HUES64 (cell line): Measurements from ENCODE around the gene DRAM2.
"Not testable (repeated sequence)": the region's sequence is repeated elsewhere in the genome, so short reads cannot be mapped to it uniquely, and the experiment has no call there.

Experiments used
- H3K27ac ChIP-seq: 2 replicates; pipeline ENCODE4 v1.7.0; 2013; ENCODE audit warnings: low read depth, low read length, inconsistent platforms
- H3K27me3 ChIP-seq: 2 replicates; pipeline ENCODE4 v1.6.1; 2013; ENCODE audit warnings: mild to moderate bottlenecking, low read length; ENCODE audit not compliant: insufficient read depth
- H3K36me3 ChIP-seq: 2 replicates; pipeline ENCODE4 v1.6.1; 2013; ENCODE audit warnings: mild to moderate bottlenecking, low read length; ENCODE audit not compliant: insufficient read depth
- H3K4me1 ChIP-seq: 2 replicates; pipeline ENCODE4 v1.6.1; 2013; ENCODE audit warnings: mild to moderate bottlenecking, low read length, moderate library complexity; ENCODE audit not compliant: insufficient read depth
- H3K4me3 ChIP-seq: 2 replicates; pipeline ENCODE4 v1.5.1; 2013; ENCODE audit warnings: mild to moderate bottlenecking, low read length, moderate library complexity
- H3K9ac ChIP-seq: 2 replicates; pipeline ENCODE4 v1.6.1; 2013; ENCODE audit warnings: mild to moderate bottlenecking, low read depth, low read length
- H3K9me3 ChIP-seq: 2 replicates; pipeline ENCODE4 v1.6.1; 2013; ENCODE audit warnings: low read depth, low read length; ENCODE audit not compliant: insufficient read depth
- WGBS: fragments of 150-250, 120-280 bp; methylation state at CpG from one replicate; pipeline ENCODE4 v1.1.7; 2013; ENCODE audit warnings: missing lambda C conversion rate; 5-methylcytosine and 5-hydroxymethylcytosine counted together

DRAM2 gene

GRCh38 chr1:111104981-111105380 is 34.9 kb downstream of the DRAM2 start:
- Histone ChIP-seq H3K9me3 (peaks cover 30% of the 10 kb centered on the region), H3K27ac (no peak overlapping the region), H3K4me1 (no peaks in the 10 kb centered on the region), H3K4me3 (no peak overlapping the region), H3K9ac (no peak overlapping the region), H3K27me3 (no peaks in the 10 kb centered on the region), H3K36me3 (no peaks in the 10 kb centered on the region)
- WGBS = 88% methylated on average over 2 of the region's 2 CpGs

GRCh38 chr1:111101854-111102642 is 37.8 kb downstream of the DRAM2 start:
- Histone ChIP-seq H3K4me3 (no peak overlapping the region), H3K36me3 (no peaks in the 10 kb centered on the region), H3K27me3 (no peaks in the 10 kb centered on the region), H3K4me1 (no peaks in the 10 kb centered on the region), H3K27ac (no peak overlapping the region), H3K9me3 (peaks cover 50% of the 10 kb centered on the region), H3K9ac (no peak overlapping the region)
- WGBS = 92% methylated on average over 5 of the region's 5 CpGs

GRCh38 chr1:111099289-111099688 is 40.6 kb downstream of the DRAM2 start:
- no peaks in the 10 kb centered on the region for H3K27me3 ChIP-seq
- peaks cover 52% of the 10 kb centered on the region for H3K9me3 ChIP-seq
- H3K36me3 ChIP-seq = no peaks in the 10 kb centered on the region
- no peaks in the 10 kb centered on the region for H3K4me1 ChIP-seq
- H3K27ac ChIP-seq = no peak overlapping the region
- no peak overlapping the region for H3K4me3 ChIP-seq
- 98% methylated on average over 1 of the region's 1 CpG for WGBS
- no peak overlapping the region for H3K9ac ChIP-seq

GRCh38 chr1:111097356-111098099 is 42.4 kb downstream of the DRAM2 start:
- Histone ChIP-seq H3K27ac (no peak overlapping the region), H3K9ac (no peak overlapping the region), H3K36me3 (no peaks in the 10 kb centered on the region), H3K4me3 (no peak overlapping the region), H3K4me1 (no peaks in the 10 kb centered on the region), H3K9me3 (peaks cover 39% of the 10 kb centered on the region), H3K27me3 (no peaks in the 10 kb centered on the region)
- WGBS = 75% methylated on average over 2 of the region's 2 CpGs

- not testable (repeated sequence) for H3K27me3 ChIP-seq, H3K36me3 ChIP-seq, H3K27ac ChIP-seq, H3K9ac ChIP-seq, H3K4me1 ChIP-seq, H3K4me3 ChIP-seq
- peaks cover 32% of the 10 kb centered on the region for H3K9me3 ChIP-seq
- 94% methylated on average over 3 of the region's 3 CpGs for WGBS
These were observed 44.5 kb downstream of the DRAM2 start for GRCh38 chr1:111095421-111095820.

GRCh38 chr1:111089638-111090037 is 50.3 kb downstream of the DRAM2 start:
- H3K9ac ChIP-seq = no peak overlapping the region
- no peak overlapping the region for H3K27ac ChIP-seq
- no peaks in the 10 kb centered on the region for H3K4me1 ChIP-seq
- no peak overlapping the region for H3K4me3 ChIP-seq
- H3K36me3 ChIP-seq = no peaks in the 10 kb centered on the region
- 0 out of 2 replicates have a peak, but pooled peaks cover 5% of the 10 kb centered on the region for H3K9me3 ChIP-seq
- H3K27me3 ChIP-seq = no peaks in the 10 kb centered on the region

- no peaks in the 10 kb centered on the region for H3K27me3 ChIP-seq
- H3K4me1 ChIP-seq = no peaks in the 10 kb centered on the region
- H3K9me3 ChIP-seq = peaks cover 9% of the 10 kb centered on the region; the same call in 1 of the 2 replicates
- H3K27ac ChIP-seq = no peak overlapping the region
- no peak overlapping the region for H3K4me3 ChIP-seq
- no peak overlapping the region for H3K9ac ChIP-seq
- H3K36me3 ChIP-seq = no peaks in the 10 kb centered on the region
These were observed 54.2 kb downstream of the DRAM2 start for GRCh38 chr1:111085676-111086075.

- Histone ChIP-seq H3K4me3 (no peak overlapping the region), H3K4me1 (no peaks in the 10 kb centered on the region), H3K27me3 (no peaks in the 10 kb centered on the region), H3K36me3 (no peaks in the 10 kb centered on the region), H3K9ac (no peak overlapping the region), H3K9me3 (peaks cover 12% of the 10 kb centered on the region), H3K27ac (no peak overlapping the region)
- 71% methylated on average over 2 of the region's 2 CpGs for WGBS
These were observed 54.9 kb downstream of the DRAM2 start for GRCh38 chr1:111084999-111085398.

GRCh38 chr1:111082421-111083203 is 57.3 kb downstream of the DRAM2 start:
- no peaks in the 10 kb centered on the region for H3K27me3 ChIP-seq
- peaks cover 20% of the 10 kb centered on the region for H3K9me3 ChIP-seq
- no peak overlapping the region for H3K27ac ChIP-seq
- 90% methylated on average over 2 of the region's 2 CpGs for WGBS
- H3K4me3 ChIP-seq = no peak overlapping the region
- H3K4me1 ChIP-seq = no peaks in the 10 kb centered on the region
- no peak overlapping the region for H3K9ac ChIP-seq
- H3K36me3 ChIP-seq = no peaks in the 10 kb centered on the region

- H3K9ac ChIP-seq, H3K27ac ChIP-seq, H3K4me1 ChIP-seq, H3K27me3 ChIP-seq, H3K36me3 ChIP-seq, H3K4me3 ChIP-seq: not testable (repeated sequence)
- 96% methylated on average over 11 of the region's 12 CpGs for WGBS
- peaks cover 20% of the 10 kb centered on the region for H3K9me3 ChIP-seq
These were observed 60.6 kb downstream of the DRAM2 start for GRCh38 chr1:111079329-111079728.

- not testable (repeated sequence) for H3K4me3 ChIP-seq, H3K27ac ChIP-seq, H3K27me3 ChIP-seq, H3K4me1 ChIP-seq, H3K9ac ChIP-seq, H3K36me3 ChIP-seq
- H3K9me3 ChIP-seq = peaks cover 20% of the 10 kb centered on the region
- 86% methylated on average over 4 of the region's 4 CpGs for WGBS
These were observed 62.6 kb downstream of the DRAM2 start for GRCh38 chr1:111077312-111077711.
